Ovary (tissue), 3 donors: Measurements from ENCODE around the gene MGAT5.

Source experiments
- CTCF ChIP-seq, 3 donors: fragments of 450-650 bp in 2 of 3; fragments of 200-600 bp in 1 of 3; IDR thresholded peaks; one replicate each; pipeline versions ENCODE4 v1.5.1 to v1.8.0; 2016 to 2022; ENCODE audit warnings: antibody characterized with exemption in 3 of 3, mild to moderate bottlenecking in 1 of 3
- EP300 ChIP-seq: sonication (generic); formaldehyde crosslinking; IDR thresholded peaks from one replicate; pipeline ENCODE4 v1.6.1; 2017; ENCODE audit warnings: antibody characterized with exemption
- donor health status: DM: no; HTN: no; CAD: no.

GRCh38 chr2:134413430-134413829 lies 159.6 kb downstream of the MGAT5 start:
- TF ChIP-seq EP300 (no peak), CTCF (IDR thresholded peaks at IDR 0.05) (no peak)
